PC-9 (cell line): ENCODE results near the gene TDRD9.

Source experiments
- CTCF ChIP-seq: fragments of 200-600 bp; sonication (generic); conservative IDR thresholded peaks from 2 replicates; pipeline ENCODE4 v1.6.1; 2017; ENCODE audit warnings: mixed run types, antibody characterized with exemption, mild to moderate bottlenecking, moderate library complexity
- EZH2 ChIP-seq: fragments of 200-600 bp; sonication (generic); IDR thresholded peaks from 2 replicates; pipeline ENCODE4 v1.8.0; 2017; ENCODE audit warnings: antibody characterized with exemption, low read depth

- TF ChIP-seq CTCF (no peak), EZH2 (no peak)
Measured at GRCh38 chr14:103897075-103897947, 30.9 kb upstream of the TDRD9 start.
